HL-60 (cell line): ENCODE results near the gene NRP1.

Experiments
- GABPA ChIP-seq: IDR thresholded peaks from 2 replicates; pipeline ENCODE4 v1.6.1; 2012; ENCODE audit warnings: low read depth
- POLR2AphosphoS5 ChIP-seq: IDR thresholded peaks from 2 replicates; pipeline ENCODE4 v1.6.1; 2012; ENCODE audit warnings: low read depth
- SPI1 ChIP-seq: IDR thresholded peaks from 2 replicates; pipeline ENCODE4 v1.6.1; 2012; ENCODE audit warnings: low read depth, mild to moderate bottlenecking, borderline replicate concordance
- TF ChIP-seq, protein P1 (sequence below): IDR thresholded peaks from 2 replicates; pipeline ENCODE4 v1.6.1; 2012; ENCODE audit warnings: low read depth; ENCODE audit not compliant: insufficient replicate concordance
- TF ChIP-seq, protein P2 (sequence below): IDR thresholded peaks from one replicate; pipeline ENCODE4 v1.5.1; 2011; ENCODE audit warnings: low read length, control low read depth, inconsistent platforms; ENCODE audit not compliant: insufficient read depth

DNA sequence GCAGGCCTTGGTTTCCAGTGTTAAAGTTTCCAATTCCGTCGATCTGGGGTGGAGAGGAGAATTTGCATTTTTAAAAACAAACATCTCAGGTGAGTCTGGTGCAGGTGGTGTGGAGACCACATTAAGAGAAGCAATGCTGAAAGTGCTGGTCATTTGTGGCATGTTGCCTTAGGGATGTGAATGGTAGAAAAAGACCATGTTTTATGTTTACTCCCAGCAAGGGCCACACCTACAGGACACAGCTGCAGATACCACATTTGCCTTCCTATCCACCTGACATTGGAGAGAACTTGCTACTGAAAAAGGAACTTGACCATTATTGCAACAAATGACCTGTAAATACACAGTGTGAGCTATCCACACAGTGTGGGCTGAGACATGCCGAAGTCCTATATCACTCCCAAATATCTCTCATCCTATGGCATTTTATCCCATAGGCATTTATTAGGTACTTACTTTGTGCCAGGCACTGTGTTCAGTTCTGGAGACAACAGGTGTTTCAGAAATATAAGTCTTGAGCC is 183.1 kb downstream of the NRP1 start:
- TF ChIP-seq, protein P1, sequence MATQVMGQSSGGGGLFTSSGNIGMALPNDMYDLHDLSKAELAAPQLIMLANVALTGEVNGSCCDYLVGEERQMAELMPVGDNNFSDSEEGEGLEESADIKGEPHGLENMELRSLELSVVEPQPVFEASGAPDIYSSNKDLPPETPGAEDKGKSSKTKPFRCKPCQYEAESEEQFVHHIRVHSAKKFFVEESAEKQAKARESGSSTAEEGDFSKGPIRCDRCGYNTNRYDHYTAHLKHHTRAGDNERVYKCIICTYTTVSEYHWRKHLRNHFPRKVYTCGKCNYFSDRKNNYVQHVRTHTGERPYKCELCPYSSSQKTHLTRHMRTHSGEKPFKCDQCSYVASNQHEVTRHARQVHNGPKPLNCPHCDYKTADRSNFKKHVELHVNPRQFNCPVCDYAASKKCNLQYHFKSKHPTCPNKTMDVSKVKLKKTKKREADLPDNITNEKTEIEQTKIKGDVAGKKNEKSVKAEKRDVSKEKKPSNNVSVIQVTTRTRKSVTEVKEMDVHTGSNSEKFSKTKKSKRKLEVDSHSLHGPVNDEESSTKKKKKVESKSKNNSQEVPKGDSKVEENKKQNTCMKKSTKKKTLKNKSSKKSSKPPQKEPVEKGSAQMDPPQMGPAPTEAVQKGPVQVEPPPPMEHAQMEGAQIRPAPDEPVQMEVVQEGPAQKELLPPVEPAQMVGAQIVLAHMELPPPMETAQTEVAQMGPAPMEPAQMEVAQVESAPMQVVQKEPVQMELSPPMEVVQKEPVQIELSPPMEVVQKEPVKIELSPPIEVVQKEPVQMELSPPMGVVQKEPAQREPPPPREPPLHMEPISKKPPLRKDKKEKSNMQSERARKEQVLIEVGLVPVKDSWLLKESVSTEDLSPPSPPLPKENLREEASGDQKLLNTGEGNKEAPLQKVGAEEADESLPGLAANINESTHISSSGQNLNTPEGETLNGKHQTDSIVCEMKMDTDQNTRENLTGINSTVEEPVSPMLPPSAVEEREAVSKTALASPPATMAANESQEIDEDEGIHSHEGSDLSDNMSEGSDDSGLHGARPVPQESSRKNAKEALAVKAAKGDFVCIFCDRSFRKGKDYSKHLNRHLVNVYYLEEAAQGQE: no peak
- TF ChIP-seq, protein P2, sequence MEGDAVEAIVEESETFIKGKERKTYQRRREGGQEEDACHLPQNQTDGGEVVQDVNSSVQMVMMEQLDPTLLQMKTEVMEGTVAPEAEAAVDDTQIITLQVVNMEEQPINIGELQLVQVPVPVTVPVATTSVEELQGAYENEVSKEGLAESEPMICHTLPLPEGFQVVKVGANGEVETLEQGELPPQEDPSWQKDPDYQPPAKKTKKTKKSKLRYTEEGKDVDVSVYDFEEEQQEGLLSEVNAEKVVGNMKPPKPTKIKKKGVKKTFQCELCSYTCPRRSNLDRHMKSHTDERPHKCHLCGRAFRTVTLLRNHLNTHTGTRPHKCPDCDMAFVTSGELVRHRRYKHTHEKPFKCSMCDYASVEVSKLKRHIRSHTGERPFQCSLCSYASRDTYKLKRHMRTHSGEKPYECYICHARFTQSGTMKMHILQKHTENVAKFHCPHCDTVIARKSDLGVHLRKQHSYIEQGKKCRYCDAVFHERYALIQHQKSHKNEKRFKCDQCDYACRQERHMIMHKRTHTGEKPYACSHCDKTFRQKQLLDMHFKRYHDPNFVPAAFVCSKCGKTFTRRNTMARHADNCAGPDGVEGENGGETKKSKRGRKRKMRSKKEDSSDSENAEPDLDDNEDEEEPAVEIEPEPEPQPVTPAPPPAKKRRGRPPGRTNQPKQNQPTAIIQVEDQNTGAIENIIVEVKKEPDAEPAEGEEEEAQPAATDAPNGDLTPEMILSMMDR: no peak
- TF ChIP-seq GABPA (no peak), POLR2AphosphoS5 (no peak), SPI1 (no peak)
